ENCODE results near the gene BSND. TPM values are rescaled to one million over a fixed set of nuclear protein-coding genes. Genes with fewer than 3 reads are reported as not detected.

BSND gene
- total and polyA plus RNA-seq, 9 of the 15 experiments (the other 6 are each of a cell fraction or from before 2014, with no cell fraction given): not detected

DNA sequence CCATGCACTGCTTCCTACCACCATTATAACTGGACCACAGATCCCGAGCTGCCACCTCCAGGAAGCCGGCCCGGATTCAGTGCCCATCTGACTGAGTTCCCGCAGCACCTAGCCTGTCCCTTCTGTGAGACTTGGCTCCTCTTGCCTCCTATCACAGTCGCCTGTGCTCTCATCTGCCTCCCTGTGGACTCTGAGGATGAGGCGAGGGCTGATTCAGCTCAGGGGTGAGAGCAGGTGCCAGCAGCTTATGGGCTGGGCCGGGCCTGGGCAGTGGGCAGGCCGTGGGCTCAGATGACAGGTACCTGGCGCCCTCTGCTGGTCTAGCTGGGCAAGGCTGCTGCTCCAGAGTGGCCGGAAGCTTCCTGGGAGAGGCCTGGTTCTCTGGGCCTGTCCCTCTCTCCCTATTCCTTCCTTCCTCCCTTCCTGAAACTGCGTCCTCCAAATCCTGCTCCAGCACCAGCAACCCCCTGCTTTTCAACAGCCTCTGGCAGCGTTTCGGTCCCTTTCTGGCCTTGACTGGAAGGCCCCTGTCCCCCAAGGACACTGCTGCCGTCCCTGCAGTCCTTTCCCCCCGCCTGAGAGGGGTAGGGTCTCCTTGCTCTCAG, 23.3 kb downstream of the BSND start (continued):
- TF ChIP-seq, protein P1, sequence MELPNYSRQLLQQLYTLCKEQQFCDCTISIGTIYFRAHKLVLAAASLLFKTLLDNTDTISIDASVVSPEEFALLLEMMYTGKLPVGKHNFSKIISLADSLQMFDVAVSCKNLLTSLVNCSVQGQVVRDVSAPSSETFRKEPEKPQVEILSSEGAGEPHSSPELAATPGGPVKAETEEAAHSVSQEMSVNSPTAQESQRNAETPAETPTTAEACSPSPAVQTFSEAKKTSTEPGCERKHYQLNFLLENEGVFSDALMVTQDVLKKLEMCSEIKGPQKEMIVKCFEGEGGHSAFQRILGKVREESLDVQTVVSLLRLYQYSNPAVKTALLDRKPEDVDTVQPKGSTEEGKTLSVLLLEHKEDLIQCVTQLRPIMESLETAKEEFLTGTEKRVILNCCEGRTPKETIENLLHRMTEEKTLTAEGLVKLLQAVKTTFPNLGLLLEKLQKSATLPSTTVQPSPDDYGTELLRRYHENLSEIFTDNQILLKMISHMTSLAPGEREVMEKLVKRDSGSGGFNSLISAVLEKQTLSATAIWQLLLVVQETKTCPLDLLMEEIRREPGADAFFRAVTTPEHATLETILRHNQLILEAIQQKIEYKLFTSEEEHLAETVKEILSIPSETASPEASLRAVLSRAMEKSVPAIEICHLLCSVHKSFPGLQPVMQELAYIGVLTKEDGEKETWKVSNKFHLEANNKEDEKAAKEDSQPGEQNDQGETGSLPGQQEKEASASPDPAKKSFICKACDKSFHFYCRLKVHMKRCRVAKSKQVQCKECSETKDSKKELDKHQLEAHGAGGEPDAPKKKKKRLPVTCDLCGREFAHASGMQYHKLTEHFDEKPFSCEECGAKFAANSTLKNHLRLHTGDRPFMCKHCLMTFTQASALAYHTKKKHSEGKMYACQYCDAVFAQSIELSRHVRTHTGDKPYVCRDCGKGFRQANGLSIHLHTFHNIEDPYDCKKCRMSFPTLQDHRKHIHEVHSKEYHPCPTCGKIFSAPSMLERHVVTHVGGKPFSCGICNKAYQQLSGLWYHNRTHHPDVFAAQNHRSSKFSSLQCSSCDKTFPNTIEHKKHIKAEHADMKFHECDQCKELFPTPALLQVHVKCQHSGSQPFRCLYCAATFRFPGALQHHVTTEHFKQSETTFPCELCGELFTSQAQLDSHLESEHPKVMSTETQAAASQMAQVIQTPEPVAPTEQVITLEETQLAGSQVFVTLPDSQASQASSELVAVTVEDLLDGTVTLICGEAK (IDR thresholded peaks at IDR 0.05): 0 out of 2 replicates have a peak, but pooled peaks have one; percentile 36
- TF ChIP-seq, protein P1 (CRISPR knock-in tag; IDR thresholded peaks at IDR 0.05): no peak
- no peak for TF ChIP-seq HMG20B (CRISPR knock-in tag; IDR thresholded peaks at IDR 0.05)
- TF ChIP-seq, protein P2, sequence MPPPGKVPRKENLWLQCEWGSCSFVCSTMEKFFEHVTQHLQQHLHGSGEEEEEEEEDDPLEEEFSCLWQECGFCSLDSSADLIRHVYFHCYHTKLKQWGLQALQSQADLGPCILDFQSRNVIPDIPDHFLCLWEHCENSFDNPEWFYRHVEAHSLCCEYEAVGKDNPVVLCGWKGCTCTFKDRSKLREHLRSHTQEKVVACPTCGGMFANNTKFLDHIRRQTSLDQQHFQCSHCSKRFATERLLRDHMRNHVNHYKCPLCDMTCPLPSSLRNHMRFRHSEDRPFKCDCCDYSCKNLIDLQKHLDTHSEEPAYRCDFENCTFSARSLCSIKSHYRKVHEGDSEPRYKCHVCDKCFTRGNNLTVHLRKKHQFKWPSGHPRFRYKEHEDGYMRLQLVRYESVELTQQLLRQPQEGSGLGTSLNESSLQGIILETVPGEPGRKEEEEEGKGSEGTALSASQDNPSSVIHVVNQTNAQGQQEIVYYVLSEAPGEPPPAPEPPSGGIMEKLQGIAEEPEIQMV (tag; conservative IDR thresholded peaks at IDR 0.05; ENCODE audit: low read depth): no peak
- TF ChIP-seq SMAD2 (IDR thresholded peaks at IDR 0.05; ENCODE audit: low read depth, low read length): no peak
- TF ChIP-seq, protein P3, sequence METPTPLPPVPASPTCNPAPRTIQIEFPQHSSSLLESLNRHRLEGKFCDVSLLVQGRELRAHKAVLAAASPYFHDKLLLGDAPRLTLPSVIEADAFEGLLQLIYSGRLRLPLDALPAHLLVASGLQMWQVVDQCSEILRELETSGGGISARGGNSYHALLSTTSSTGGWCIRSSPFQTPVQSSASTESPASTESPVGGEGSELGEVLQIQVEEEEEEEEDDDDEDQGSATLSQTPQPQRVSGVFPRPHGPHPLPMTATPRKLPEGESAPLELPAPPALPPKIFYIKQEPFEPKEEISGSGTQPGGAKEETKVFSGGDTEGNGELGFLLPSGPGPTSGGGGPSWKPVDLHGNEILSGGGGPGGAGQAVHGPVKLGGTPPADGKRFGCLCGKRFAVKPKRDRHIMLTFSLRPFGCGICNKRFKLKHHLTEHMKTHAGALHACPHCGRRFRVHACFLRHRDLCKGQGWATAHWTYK (CRISPR knock-in tag; IDR thresholded peaks at IDR 0.05): no peak
- TF ChIP-seq KDM1A (IDR thresholded peaks at IDR 0.05): peak; percentile 39 to 55; a peak in 2 of 4 replicates
- TF ChIP-seq RAD51 (IDR thresholded peaks at IDR 0.05; ENCODE audit: borderline replicate concordance, low read depth): peak; percentile 10; the same call in 1 of the 2 replicates
- TF ChIP-seq PPARD (CRISPR knock-in tag; IDR thresholded peaks at IDR 0.05): no peak
- TF ChIP-seq, protein P4, sequence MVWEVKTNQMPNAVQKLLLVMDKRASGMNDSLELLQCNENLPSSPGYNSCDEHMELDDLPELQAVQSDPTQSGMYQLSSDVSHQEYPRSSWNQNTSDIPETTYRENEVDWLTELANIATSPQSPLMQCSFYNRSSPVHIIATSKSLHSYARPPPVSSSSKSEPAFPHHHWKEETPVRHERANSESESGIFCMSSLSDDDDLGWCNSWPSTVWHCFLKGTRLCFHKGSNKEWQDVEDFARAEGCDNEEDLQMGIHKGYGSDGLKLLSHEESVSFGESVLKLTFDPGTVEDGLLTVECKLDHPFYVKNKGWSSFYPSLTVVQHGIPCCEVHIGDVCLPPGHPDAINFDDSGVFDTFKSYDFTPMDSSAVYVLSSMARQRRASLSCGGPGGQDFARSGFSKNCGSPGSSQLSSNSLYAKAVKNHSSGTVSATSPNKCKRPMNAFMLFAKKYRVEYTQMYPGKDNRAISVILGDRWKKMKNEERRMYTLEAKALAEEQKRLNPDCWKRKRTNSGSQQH (CRISPR knock-in tag; IDR thresholded peaks at IDR 0.05): no peak
- TF ChIP-seq, protein P5, sequence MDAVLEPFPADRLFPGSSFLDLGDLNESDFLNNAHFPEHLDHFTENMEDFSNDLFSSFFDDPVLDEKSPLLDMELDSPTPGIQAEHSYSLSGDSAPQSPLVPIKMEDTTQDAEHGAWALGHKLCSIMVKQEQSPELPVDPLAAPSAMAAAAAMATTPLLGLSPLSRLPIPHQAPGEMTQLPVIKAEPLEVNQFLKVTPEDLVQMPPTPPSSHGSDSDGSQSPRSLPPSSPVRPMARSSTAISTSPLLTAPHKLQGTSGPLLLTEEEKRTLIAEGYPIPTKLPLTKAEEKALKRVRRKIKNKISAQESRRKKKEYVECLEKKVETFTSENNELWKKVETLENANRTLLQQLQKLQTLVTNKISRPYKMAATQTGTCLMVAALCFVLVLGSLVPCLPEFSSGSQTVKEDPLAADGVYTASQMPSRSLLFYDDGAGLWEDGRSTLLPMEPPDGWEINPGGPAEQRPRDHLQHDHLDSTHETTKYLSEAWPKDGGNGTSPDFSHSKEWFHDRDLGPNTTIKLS (IDR thresholded peaks at IDR 0.05; ENCODE audit: borderline replicate concordance, low read depth): no peak
- no peak for TF ChIP-seq PHB2 (IDR thresholded peaks at IDR 0.05; ENCODE audit: low read depth)
